ENCODE data around the gene KLF15.

Gene KLF15

GRCh38 chr3:126364130-126364695 is 7.0 kb upstream of the KLF15 start:
- H3K27me3 ChIP-seq (ENCODE audit: control insufficient read depth in 2 of 2, insufficient read depth in 2 of 2, low read length in 2 of 2), result peaks cover 9 to 19% of the 10 kb centered on the region in 2 donors

GRCh38 chr3:126361211-126361610 is 4.0 kb upstream of the KLF15 start:
- peaks cover 19 to 32% of the 10 kb centered on the region in 2 donors for H3K27me3 ChIP-seq (ENCODE audit: control insufficient read depth in 2 of 2, insufficient read depth in 2 of 2, low read length in 2 of 2)

More at GRCh38 chr3:126364130-126364695, 7.0 kb upstream of the KLF15 start:
- H3K27ac ChIP-seq (ENCODE audit: low read depth in 2 of 2, low read length in 2 of 2), result no peak overlapping the region
- H3K4me1 ChIP-seq (ENCODE audit: control insufficient read depth in 2 of 2, insufficient read depth in 2 of 2, low read length in 2 of 2), result no peaks in the 10 kb centered on the region
- H3K36me3 ChIP-seq (ENCODE audit: control insufficient read depth in 2 of 2, insufficient read depth in 2 of 2, low read length in 2 of 2), result no peaks in the 10 kb centered on the region
- H3K9ac ChIP-seq (ENCODE audit: low read depth in 1 of 2, low read length in 2 of 2), result no peak overlapping the region
- no peaks in the 10 kb centered on the region for H3K9me3 ChIP-seq (ENCODE audit: control insufficient read depth in 2 of 2, low read length in 2 of 2)
- no peak overlapping the region for H3K4me3 ChIP-seq (ENCODE audit: low read length in 2 of 2)

DNA sequence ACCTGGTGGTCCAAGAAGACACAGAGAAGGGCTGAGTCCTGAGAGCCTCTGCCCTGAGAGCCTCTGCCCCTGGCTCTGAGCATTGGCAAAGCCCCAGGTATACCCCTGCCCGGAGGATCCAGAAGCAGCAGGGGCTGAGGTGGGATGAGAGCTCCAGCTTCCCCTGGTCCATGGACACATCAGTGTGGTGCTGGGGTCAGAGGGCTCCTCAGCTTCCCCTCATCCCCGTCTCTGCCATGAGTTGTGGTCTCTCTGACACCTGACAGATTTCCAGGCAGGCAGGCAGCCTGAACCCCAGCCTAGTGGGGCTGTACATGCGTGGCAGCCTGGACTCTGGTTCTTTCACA is 3.5 kb upstream of the KLF15 start:
- no peak overlapping the region for H3K9ac ChIP-seq (ENCODE audit: low read depth in 1 of 2, low read length in 2 of 2)
- no peaks in the 10 kb centered on the region for H3K9me3 ChIP-seq (ENCODE audit: control insufficient read depth in 2 of 2, low read length in 2 of 2)
- H3K27ac ChIP-seq (ENCODE audit: low read depth in 2 of 2, low read length in 2 of 2), result no peak overlapping the region
- no peaks in the 10 kb centered on the region for H3K36me3 ChIP-seq (ENCODE audit: control insufficient read depth in 2 of 2, insufficient read depth in 2 of 2, low read length in 2 of 2)
- H3K27me3 ChIP-seq (ENCODE audit: control insufficient read depth in 2 of 2, insufficient read depth in 2 of 2, low read length in 2 of 2), result peaks cover 21 to 34% of the 10 kb centered on the region in 2 donors
- H3K4me1 ChIP-seq (ENCODE audit: control insufficient read depth in 2 of 2, insufficient read depth in 2 of 2, low read length in 2 of 2), result peaks cover 5 to 12% of the 10 kb centered on the region in 2 donors
- no peak overlapping the region for H3K4me3 ChIP-seq (ENCODE audit: low read length in 2 of 2)

More at GRCh38 chr3:126361211-126361610, 4.0 kb upstream of the KLF15 start:
- Histone ChIP-seq H3K9ac (ENCODE audit: low read depth in 1 of 2, low read length in 2 of 2) (no peak overlapping the region), H3K4me3 (ENCODE audit: low read length in 2 of 2) (no peak overlapping the region), H3K27ac (ENCODE audit: low read depth in 2 of 2, low read length in 2 of 2) (no peak overlapping the region), H3K4me1 (ENCODE audit: control insufficient read depth in 2 of 2, insufficient read depth in 2 of 2, low read length in 2 of 2) (peaks cover 4 to 8% of the 10 kb centered on the region in 2 donors), H3K9me3 (ENCODE audit: control insufficient read depth in 2 of 2, low read length in 2 of 2) (no peaks in the 10 kb centered on the region), H3K36me3 (ENCODE audit: control insufficient read depth in 2 of 2, insufficient read depth in 2 of 2, low read length in 2 of 2) (no peaks in the 10 kb centered on the region)

DNA sequence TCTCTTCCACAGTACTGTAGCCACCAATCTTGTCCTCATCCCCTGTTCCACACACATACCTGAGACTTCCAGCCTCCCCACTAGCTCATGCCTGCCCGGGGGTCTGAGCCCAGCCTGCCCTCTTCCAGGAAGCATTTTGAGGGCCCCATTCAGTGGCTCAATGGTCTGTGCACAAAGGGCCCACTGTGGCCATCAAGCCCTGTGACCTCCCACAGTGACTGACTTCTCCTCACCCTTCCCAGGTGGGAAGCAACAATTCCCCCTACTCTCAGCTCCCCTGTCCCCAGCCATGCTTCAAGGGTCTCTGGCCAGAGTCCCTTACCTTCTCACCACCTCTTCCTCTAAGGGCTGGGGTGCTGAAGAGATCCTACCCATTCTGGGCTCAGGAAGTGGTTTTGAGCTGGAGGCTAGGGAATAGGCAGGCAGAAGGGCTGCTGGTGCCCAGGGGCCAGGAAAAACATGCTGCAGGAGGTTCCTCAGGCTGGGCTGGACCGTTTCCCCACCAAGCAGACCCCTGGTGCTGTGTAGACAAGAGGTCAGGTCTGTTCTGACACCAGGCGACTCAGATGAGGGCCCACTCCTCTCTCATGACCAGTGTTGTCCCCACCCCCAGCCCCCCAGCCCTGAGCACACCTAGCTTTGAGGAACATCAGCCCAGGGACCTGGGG is 3.0 kb upstream of the KLF15 start:
- Histone ChIP-seq H3K27me3 (ENCODE audit: control insufficient read depth in 2 of 2, insufficient read depth in 2 of 2, low read length in 2 of 2) (peaks cover 21 to 34% of the 10 kb centered on the region in 2 donors), H3K4me3 (ENCODE audit: low read length in 2 of 2) (no peak overlapping the region), H3K9ac (ENCODE audit: low read depth in 1 of 2, low read length in 2 of 2) (no peak overlapping the region), H3K27ac (ENCODE audit: low read depth in 2 of 2, low read length in 2 of 2) (no peak overlapping the region), H3K9me3 (ENCODE audit: control insufficient read depth in 2 of 2, low read length in 2 of 2) (no peaks in the 10 kb centered on the region), H3K4me1 (ENCODE audit: control insufficient read depth in 2 of 2, insufficient read depth in 2 of 2, low read length in 2 of 2) (peaks cover 5 to 14% of the 10 kb centered on the region in 2 donors), H3K36me3 (ENCODE audit: control insufficient read depth in 2 of 2, insufficient read depth in 2 of 2, low read length in 2 of 2) (no peaks in the 10 kb centered on the region)

DNA sequence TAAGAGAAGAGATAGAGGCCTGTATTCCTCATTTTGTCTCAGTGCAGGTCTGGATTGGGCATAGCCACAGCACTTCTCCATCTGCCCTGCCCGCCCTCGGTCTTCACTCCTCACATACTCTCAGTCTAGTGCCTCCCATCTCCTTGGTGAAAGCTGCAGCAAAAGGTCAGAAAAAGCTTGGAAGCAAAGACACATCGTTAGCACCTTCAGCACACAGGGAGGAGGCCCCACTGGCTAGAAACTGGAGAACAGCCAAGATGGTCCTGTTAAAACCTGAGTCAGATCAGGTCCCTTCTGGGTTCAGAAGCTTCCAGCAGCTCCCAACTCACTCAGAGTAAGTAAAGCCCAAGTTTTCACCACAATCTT is 1.6 kb upstream of the KLF15 start:
- H3K27me3 ChIP-seq (ENCODE audit: control insufficient read depth in 2 of 2, insufficient read depth in 2 of 2, low read length in 2 of 2), result peaks cover 23 to 34% of the 10 kb centered on the region in 2 donors
- no peak overlapping the region for H3K27ac ChIP-seq (ENCODE audit: low read depth in 2 of 2, low read length in 2 of 2)
- no peaks in the 10 kb centered on the region for H3K36me3 ChIP-seq (ENCODE audit: control insufficient read depth in 2 of 2, insufficient read depth in 2 of 2, low read length in 2 of 2)
- H3K9me3 ChIP-seq (ENCODE audit: control insufficient read depth in 2 of 2, low read length in 2 of 2), result no peaks in the 10 kb centered on the region
- peaks cover 5 to 14% of the 10 kb centered on the region in 2 donors for H3K4me1 ChIP-seq (ENCODE audit: control insufficient read depth in 2 of 2, insufficient read depth in 2 of 2, low read length in 2 of 2)
- no peak overlapping the region for H3K9ac ChIP-seq (ENCODE audit: low read depth in 1 of 2, low read length in 2 of 2)
- no peak overlapping the region for H3K4me3 ChIP-seq (ENCODE audit: low read length in 2 of 2)

DNA sequence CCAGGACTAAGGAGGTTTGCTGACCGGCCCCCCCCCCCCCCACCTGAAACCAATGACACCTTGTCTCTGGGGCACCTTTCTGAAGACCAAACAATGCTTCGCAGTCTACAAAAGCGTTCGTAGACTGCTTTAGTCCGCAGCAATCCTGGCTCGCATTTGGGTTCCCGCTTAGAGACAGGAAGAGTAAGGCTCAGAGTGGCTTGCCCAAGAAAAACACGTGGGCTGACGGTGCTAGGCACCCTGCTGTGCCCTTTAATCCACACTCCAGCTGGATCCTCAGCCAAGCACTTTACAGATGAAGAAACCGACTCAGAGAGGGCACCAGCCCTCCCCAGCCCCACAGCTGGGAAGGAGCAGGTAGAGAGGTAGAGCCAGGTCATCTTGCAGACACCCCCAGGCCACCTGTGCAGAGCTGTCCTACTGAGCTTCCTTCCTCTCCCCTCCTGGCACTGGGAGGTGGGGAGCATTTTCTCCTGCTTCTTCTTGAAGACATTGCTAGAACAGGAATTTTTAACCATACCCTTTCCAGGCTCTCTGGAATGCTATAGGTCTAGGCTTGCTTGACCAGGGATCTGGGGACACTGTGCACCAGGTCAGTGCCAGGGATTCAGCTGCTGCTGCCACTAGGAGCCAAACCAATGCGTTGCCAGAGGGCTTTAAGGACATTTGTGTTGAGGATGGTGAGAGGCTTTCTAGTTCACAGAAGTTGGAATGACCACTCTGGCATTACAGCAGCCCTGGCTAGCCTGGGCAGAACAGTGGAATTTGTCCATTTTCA is 1.0 kb upstream of the KLF15 start:
- no peak overlapping the region for H3K27ac ChIP-seq (ENCODE audit: low read depth in 2 of 2, low read length in 2 of 2)
- peak overlapping the region in 1 of 2 donors; percentile 76 for H3K4me3 ChIP-seq (ENCODE audit: low read length in 2 of 2)
- H3K9me3 ChIP-seq (ENCODE audit: control insufficient read depth in 2 of 2, low read length in 2 of 2), result no peaks in the 10 kb centered on the region
- H3K9ac ChIP-seq (ENCODE audit: low read depth in 1 of 2, low read length in 2 of 2), result no peak overlapping the region
- H3K36me3 ChIP-seq (ENCODE audit: control insufficient read depth in 2 of 2, insufficient read depth in 2 of 2, low read length in 2 of 2), result no peaks in the 10 kb centered on the region
- peaks cover 5 to 14% of the 10 kb centered on the region in 2 donors for H3K4me1 ChIP-seq (ENCODE audit: control insufficient read depth in 2 of 2, insufficient read depth in 2 of 2, low read length in 2 of 2)
- peaks cover 23 to 34% of the 10 kb centered on the region in 2 donors for H3K27me3 ChIP-seq (ENCODE audit: control insufficient read depth in 2 of 2, insufficient read depth in 2 of 2, low read length in 2 of 2)

DNA sequence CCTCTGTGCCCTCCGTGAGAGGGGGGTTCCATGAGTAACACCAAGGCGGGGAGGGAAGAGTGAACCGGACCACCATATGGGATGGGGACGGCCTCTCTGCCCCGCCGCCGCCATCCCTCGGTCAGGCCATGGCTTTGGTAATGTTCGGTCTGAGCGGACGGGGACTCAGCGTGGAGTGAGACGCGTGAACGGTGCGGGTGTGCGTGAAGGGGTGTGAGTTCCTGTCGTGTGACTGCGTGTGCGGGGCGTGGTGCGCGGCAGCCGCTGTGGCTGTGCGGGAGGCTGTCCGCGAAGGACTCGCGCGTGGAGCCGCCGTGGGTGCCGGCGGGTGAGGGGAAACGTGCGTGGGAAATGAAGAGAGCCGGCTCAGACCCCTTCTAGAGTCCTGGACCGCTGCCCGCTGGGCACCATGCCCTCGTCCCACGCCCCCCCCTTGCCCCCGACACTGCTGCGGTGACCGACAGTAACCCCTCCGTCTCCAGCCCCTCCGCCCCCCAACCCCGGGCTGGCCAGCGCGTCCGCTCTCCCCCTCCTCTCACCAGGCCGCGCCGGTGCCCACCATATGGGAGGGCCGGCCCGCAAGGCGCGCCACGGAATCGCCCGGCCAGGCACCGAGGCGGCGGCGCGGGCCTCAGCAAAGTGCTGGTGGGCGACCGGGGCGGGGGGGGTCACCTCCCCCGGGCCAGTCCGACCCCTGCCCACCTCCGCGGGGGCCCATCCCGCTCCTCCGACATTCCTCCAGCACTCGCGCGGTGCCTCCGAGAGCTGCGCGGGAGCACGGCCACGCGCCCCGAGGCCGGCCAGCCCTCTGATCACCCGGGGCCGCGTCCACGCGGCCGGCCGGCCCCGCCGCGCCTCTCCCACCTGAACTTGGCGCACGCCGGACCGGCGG is 589 bp downstream of the KLF15 start:
- Histone ChIP-seq H3K27ac (ENCODE audit: low read depth in 2 of 2, low read length in 2 of 2) (peak overlapping the region; percentile 48 to 76), H3K36me3 (ENCODE audit: control insufficient read depth in 2 of 2, insufficient read depth in 2 of 2, low read length in 2 of 2) (no peaks in the 10 kb centered on the region), H3K4me3 (ENCODE audit: low read length in 2 of 2) (peak overlapping the region; percentile 70 to 72), H3K9ac (ENCODE audit: low read depth in 1 of 2, low read length in 2 of 2) (peak overlapping the region; percentile 65 to 72), H3K9me3 (ENCODE audit: control insufficient read depth in 2 of 2, low read length in 2 of 2) (no peaks in the 10 kb centered on the region), H3K4me1 (ENCODE audit: control insufficient read depth in 2 of 2, insufficient read depth in 2 of 2, low read length in 2 of 2) (peaks cover 5 to 14% of the 10 kb centered on the region in 2 donors), H3K27me3 (ENCODE audit: control insufficient read depth in 2 of 2, insufficient read depth in 2 of 2, low read length in 2 of 2) (peaks cover 23 to 34% of the 10 kb centered on the region in 2 donors)

DNA sequence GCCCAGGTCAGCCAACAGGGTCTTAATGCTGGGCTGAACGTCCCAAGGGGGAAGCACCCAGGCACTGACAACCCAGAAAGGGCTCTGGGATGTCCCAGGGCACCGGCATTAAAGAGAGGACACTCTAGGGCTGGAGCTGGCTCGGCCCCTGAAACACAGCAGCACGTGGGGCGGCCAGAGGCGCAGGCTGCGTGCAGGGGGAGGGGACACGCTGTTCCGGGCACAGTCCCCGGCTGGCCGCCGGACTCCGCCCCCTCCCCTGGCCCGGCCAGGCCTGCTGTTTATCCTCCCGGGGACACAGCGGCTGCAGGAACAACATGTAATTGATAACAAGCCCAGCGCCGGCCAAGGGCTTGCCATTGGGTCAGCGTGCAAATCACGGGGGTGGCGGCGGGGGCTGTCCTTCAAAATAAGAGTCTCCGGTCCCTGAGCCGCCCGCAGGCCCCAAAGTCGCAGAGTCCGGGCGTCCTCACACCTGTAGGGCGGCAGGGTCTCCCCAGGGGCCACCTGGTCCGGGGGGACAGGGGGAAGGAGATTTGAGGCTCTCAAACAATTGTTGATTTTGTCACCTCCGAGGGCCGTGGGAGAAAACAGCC is 1.3 kb downstream of the KLF15 start:
- Histone ChIP-seq H3K27me3 (ENCODE audit: control insufficient read depth in 2 of 2, insufficient read depth in 2 of 2, low read length in 2 of 2) (peaks cover 20 to 30% of the 10 kb centered on the region in 2 donors), H3K4me3 (ENCODE audit: low read length in 2 of 2) (peak overlapping the region; percentile 70 to 72), H3K36me3 (ENCODE audit: control insufficient read depth in 2 of 2, insufficient read depth in 2 of 2, low read length in 2 of 2) (no peaks in the 10 kb centered on the region), H3K27ac (ENCODE audit: low read depth in 2 of 2, low read length in 2 of 2) (peak overlapping the region; percentile 48 to 76), H3K9ac (ENCODE audit: low read depth in 1 of 2, low read length in 2 of 2) (peak overlapping the region; percentile 65 to 72), H3K4me1 (ENCODE audit: control insufficient read depth in 2 of 2, insufficient read depth in 2 of 2, low read length in 2 of 2) (peaks cover 5 to 14% of the 10 kb centered on the region in 2 donors), H3K9me3 (ENCODE audit: control insufficient read depth in 2 of 2, low read length in 2 of 2) (no peaks in the 10 kb centered on the region)

DNA sequence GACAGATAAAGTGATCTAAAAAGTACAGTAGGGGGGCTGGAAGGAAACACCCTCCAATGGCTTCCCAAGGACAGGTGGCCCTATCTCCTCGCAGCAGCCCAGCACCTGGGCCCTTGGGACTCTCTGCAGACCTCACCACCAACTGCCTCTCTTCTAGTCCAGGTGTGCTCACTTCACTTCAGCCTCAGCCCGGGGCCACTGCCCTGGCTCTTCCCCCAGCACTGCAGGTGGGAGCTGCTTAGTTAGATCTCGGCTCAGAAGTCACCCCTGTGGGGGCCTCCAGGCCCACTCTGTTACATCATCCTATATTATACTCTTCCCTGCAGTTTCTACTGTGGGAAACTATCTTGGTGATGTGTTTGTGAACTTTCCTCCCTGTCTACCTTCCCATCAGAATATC is 2.0 kb downstream of the KLF15 start:
- Histone ChIP-seq H3K4me1 (ENCODE audit: control insufficient read depth in 2 of 2, insufficient read depth in 2 of 2, low read length in 2 of 2) (peaks cover 5 to 14% of the 10 kb centered on the region in 2 donors), H3K9me3 (ENCODE audit: control insufficient read depth in 2 of 2, low read length in 2 of 2) (no peaks in the 10 kb centered on the region), H3K27ac (ENCODE audit: low read depth in 2 of 2, low read length in 2 of 2) (peak overlapping the region; percentile 35 to 65), H3K27me3 (ENCODE audit: control insufficient read depth in 2 of 2, insufficient read depth in 2 of 2, low read length in 2 of 2) (peaks cover 20 to 23% of the 10 kb centered on the region in 2 donors), H3K36me3 (ENCODE audit: control insufficient read depth in 2 of 2, insufficient read depth in 2 of 2, low read length in 2 of 2) (no peaks in the 10 kb centered on the region), H3K9ac (ENCODE audit: low read depth in 1 of 2, low read length in 2 of 2) (no peak overlapping the region), H3K4me3 (ENCODE audit: low read length in 2 of 2) (no peak overlapping the region)

Measured in mucosa of rectum (tissue), 2 donors.